ENCODE data around the gene MTPN. TPM values are rescaled to one million over a fixed set of nuclear protein-coding genes. Genes with fewer than 3 reads are reported as not detected.

The MTPN gene
- total RNA-seq, 1 donor from 2014 or later: 54.8 TPM

DNA sequence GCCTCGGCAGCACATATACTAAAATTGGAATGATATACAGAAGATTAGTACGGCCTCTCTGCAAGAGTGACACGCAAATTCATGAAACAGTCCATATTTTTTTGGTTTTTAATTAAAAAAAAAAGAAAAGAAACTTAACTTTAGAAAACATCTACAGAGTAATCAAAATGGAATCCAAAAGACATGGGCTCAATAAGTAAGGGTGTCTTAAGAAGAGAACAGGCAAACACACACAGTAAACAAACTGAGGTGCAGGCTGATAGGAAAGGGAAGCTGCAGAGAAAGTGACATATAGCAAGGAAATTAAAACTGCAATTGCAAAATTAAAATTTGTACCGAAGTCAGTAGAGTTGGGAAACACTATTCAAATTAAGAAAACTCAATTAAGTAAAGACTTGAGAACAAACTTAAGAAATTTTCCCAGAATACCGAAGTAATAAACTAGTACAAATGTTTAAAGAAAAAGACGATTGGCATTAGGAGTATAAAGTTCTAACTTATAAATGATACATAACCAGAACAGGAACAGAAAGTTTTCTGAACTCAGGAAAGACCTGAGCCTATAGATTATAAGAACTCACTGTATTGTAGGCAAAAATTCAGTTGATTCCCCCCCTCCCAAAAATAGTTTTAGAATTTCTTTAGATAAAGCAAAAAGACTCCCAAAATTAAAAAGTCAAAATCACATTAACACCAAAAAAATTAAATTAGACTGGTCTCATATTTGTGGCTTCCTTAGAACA lies 16.3 kb downstream of the MTPN start:
- H3K4me1 ChIP-seq (ENCODE audit: control insufficient read depth in 3 of 3, insufficient read depth in 3 of 3, low read length in 3 of 3): peaks cover 3 to 11% (median 3%) of the 10 kb centered on the region in 3 donors

DNA sequence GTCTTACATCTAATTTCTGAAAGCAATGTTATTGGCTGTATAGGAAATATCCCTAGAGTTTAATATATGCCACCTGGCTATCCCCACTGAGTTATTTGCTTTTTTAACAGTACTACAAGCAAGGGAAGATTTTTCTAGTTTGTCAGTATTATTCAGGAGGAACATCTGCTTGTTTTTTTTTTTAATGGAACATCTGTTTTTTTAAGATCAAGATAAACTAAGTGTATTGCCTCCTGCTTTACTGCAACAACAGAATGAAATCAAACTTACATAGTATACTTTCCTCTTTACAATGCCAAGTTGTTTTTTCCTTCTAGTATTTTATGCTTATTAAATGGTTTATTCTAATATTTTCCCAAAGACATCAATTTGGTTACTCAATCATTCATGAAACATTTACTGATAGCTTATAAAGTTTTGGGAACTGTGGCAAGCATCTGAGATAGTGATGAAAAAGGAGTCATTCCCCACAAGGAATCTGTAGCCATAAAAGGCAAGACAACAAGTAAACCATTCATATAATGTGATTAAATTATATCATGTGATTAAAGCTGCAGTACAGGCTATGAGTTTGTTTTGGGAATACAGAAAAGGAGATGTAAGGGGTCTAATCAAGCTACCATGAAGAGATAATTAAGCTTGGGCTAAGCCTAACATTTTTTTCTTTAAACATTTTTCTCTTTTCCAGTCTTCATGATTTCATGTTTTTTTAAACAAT lies 17.4 kb downstream of the MTPN start:
- peaks cover 0 to 2% (median 0%) of the 10 kb centered on the region in 3 donors for H3K36me3 ChIP-seq (ENCODE audit: control insufficient read depth in 3 of 3, insufficient read depth in 3 of 3, low read length in 3 of 3)
- no peak overlapping the region for H3K27ac ChIP-seq (ENCODE audit: low read depth, low read length)
- H3K9ac ChIP-seq (ENCODE audit: low read depth in 1 of 3, low read length in 3 of 3): no peak overlapping the region
- H3K4me3 ChIP-seq (ENCODE audit: low read length in 3 of 3): no peak overlapping the region
- peaks cover 3 to 11% (median 3%) of the 10 kb centered on the region in 3 donors for H3K4me1 ChIP-seq (ENCODE audit: control insufficient read depth in 3 of 3, insufficient read depth in 3 of 3, low read length in 3 of 3)
- no peaks in the 10 kb centered on the region for H3K27me3 ChIP-seq (ENCODE audit: control insufficient read depth in 3 of 3, insufficient read depth in 3 of 3, low read length in 3 of 3)
- no peaks in the 10 kb centered on the region for H3K9me3 ChIP-seq (ENCODE audit: control insufficient read depth in 3 of 3, low read length in 3 of 3)

More for the DNA sequence above, 16.3 kb downstream of the MTPN start:
- Histone ChIP-seq H3K4me3 (ENCODE audit: low read length in 3 of 3) (no peak overlapping the region), H3K36me3 (ENCODE audit: control insufficient read depth in 3 of 3, insufficient read depth in 3 of 3, low read length in 3 of 3) (peaks cover 0 to 2% (median 0%) of the 10 kb centered on the region in 3 donors), H3K27me3 (ENCODE audit: control insufficient read depth in 3 of 3, insufficient read depth in 3 of 3, low read length in 3 of 3) (no peaks in the 10 kb centered on the region), H3K9ac (ENCODE audit: low read depth in 1 of 3, low read length in 3 of 3) (no peak overlapping the region), H3K27ac (ENCODE audit: low read depth, low read length) (no peak overlapping the region), H3K9me3 (ENCODE audit: control insufficient read depth in 3 of 3, low read length in 3 of 3) (no peaks in the 10 kb centered on the region)

DNA sequence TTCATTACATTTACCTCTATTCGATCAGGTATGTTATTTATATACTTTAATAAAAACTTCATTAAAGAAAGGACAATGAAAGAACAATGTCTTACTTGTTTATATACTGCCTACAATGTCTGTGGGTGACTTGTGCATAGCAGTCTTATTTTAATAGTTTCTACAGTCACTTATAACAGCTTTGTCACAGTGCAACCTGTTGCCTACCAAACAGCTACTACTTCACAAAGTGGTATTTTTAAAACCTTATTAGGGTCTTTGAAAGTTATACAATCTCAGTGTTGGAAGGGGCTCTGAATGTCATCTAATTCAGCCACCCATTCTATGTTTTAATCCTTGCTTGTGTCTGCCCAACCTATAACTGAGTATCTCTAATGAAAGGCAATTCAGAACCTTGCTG lies 19.0 kb downstream of the MTPN start:
- Histone ChIP-seq H3K4me3 (ENCODE audit: low read length in 3 of 3) (no peak overlapping the region), H3K27ac (ENCODE audit: low read depth, low read length) (no peak overlapping the region), H3K4me1 (ENCODE audit: control insufficient read depth in 3 of 3, insufficient read depth in 3 of 3, low read length in 3 of 3) (peaks cover 3 to 7% (median 3%) of the 10 kb centered on the region in 3 donors), H3K9me3 (ENCODE audit: control insufficient read depth in 3 of 3, low read length in 3 of 3) (no peaks in the 10 kb centered on the region), H3K27me3 (ENCODE audit: control insufficient read depth in 3 of 3, insufficient read depth in 3 of 3, low read length in 3 of 3) (no peaks in the 10 kb centered on the region), H3K9ac (ENCODE audit: low read depth in 1 of 3, low read length in 3 of 3) (no peak overlapping the region), H3K36me3 (ENCODE audit: control insufficient read depth in 3 of 3, insufficient read depth in 3 of 3, low read length in 3 of 3) (peaks cover 0 to 2% (median 0%) of the 10 kb centered on the region in 3 donors)

DNA sequence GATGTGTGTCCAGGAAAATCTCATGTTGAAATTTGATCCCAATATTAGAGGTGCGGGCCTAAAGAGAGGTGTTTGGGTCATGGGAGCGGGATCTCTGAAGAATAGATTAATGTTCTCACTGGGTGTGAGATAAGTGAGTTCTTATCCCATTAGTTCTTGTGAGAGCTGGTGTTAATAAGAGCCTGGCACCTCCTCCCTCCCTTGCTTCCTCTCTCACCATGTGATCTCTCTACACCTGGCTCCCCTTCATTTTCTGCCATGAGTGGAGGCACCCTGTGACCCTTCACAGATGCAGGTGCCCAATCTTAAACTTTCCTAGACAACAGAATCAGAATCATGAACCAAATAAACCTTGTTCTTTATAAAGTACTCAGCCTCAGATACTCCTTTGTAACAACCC lies 19.5 kb downstream of the MTPN start:
- H3K9me3 ChIP-seq (ENCODE audit: control insufficient read depth in 3 of 3, low read length in 3 of 3): no peaks in the 10 kb centered on the region
- peaks cover 1 to 5% (median 3%) of the 10 kb centered on the region in 3 donors for H3K4me1 ChIP-seq (ENCODE audit: control insufficient read depth in 3 of 3, insufficient read depth in 3 of 3, low read length in 3 of 3)
- H3K9ac ChIP-seq (ENCODE audit: low read depth in 1 of 3, low read length in 3 of 3): no peak overlapping the region
- no peak overlapping the region for H3K4me3 ChIP-seq (ENCODE audit: low read length in 3 of 3)
- H3K36me3 ChIP-seq (ENCODE audit: control insufficient read depth in 3 of 3, insufficient read depth in 3 of 3, low read length in 3 of 3): peaks cover 0 to 2% (median 0%) of the 10 kb centered on the region in 3 donors
- H3K27me3 ChIP-seq (ENCODE audit: control insufficient read depth in 3 of 3, insufficient read depth in 3 of 3, low read length in 3 of 3): no peaks in the 10 kb centered on the region
- no peak overlapping the region for H3K27ac ChIP-seq (ENCODE audit: low read depth, low read length)

DNA sequence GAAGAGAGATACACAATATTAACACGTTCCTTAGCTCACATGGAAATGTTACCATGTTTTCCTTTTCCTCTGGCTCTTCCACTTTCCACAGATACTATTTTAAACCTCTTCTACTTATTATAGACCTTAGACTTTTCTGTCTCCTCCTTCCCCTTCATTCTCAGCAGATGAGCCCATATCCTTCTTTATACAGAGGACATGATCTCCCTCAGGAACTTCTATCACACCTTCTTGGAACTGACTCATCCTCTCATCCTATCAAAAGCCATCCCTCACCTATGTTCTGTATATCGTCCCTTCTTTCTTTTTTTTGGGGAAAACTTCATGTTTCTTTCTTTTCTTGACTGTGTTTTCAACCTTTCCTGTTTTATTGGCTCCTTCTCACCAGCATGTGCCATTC lies 20.8 kb downstream of the MTPN start:
- Histone ChIP-seq H3K4me1 (ENCODE audit: control insufficient read depth in 3 of 3, insufficient read depth in 3 of 3, low read length in 3 of 3) (peaks cover 0 to 4% (median 3%) of the 10 kb centered on the region in 3 donors), H3K9ac (ENCODE audit: low read depth in 1 of 3, low read length in 3 of 3) (no peak overlapping the region), H3K4me3 (ENCODE audit: low read length in 3 of 3) (no peak overlapping the region), H3K9me3 (ENCODE audit: control insufficient read depth in 3 of 3, low read length in 3 of 3) (no peaks in the 10 kb centered on the region), H3K27ac (ENCODE audit: low read depth, low read length) (no peak overlapping the region), H3K36me3 (ENCODE audit: control insufficient read depth in 3 of 3, insufficient read depth in 3 of 3, low read length in 3 of 3) (peaks cover 0 to 2% (median 0%) of the 10 kb centered on the region in 3 donors), H3K27me3 (ENCODE audit: control insufficient read depth in 3 of 3, insufficient read depth in 3 of 3, low read length in 3 of 3) (no peaks in the 10 kb centered on the region)

DNA sequence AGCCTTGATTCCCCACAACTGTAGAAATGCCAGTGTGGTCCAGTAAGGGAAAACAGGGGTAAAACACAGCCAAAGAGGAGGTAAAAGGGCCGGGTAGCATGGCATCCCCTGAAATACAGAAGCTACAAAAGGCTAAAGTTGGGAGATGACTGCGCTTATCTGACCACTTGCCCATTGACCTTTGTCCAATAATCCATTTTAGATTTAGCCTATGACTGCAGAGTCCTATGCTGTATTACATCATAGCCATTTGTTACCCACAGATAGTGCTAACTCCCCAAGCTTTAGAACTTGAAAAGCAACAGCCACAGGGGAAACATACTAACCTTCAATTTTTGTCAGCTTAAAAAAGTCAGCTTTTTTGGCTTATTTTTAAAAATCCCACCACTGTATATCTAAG lies 26.2 kb downstream of the MTPN start:
- peaks cover 2 to 10% (median 3%) of the 10 kb centered on the region in 3 donors for H3K4me1 ChIP-seq (ENCODE audit: control insufficient read depth in 3 of 3, insufficient read depth in 3 of 3, low read length in 3 of 3)
- H3K9ac ChIP-seq (ENCODE audit: low read depth in 1 of 3, low read length in 3 of 3): no peak overlapping the region
- H3K9me3 ChIP-seq (ENCODE audit: control insufficient read depth in 3 of 3, low read length in 3 of 3): no peaks in the 10 kb centered on the region
- H3K27ac ChIP-seq (ENCODE audit: low read depth, low read length): peak overlapping the region; percentile 20
- no peak overlapping the region for H3K4me3 ChIP-seq (ENCODE audit: low read length in 3 of 3)
- no peaks in the 10 kb centered on the region for H3K27me3 ChIP-seq (ENCODE audit: control insufficient read depth in 3 of 3, insufficient read depth in 3 of 3, low read length in 3 of 3)
- peaks cover 2 to 10% (median 8%) of the 10 kb centered on the region in 3 donors for H3K36me3 ChIP-seq (ENCODE audit: control insufficient read depth in 3 of 3, insufficient read depth in 3 of 3, low read length in 3 of 3)

DNA sequence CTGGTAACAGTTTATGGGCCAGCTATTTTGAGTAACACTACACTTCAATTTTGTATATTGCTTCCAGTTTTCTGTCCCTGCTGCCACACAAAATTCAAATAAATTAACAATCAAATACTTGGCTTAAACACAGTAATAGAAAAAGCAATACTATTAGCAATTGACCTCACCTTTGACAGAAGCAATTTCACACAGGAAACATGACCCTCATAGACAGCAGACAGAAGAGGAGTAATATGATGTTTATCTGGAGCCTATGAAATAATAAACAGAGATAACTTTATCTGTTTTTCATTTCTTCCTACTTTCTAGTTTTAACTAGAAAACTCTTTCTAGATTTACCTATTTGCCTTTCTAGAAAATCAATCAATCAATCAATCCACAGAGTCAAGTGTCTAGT lies 26.7 kb downstream of the MTPN start:
- H3K9ac ChIP-seq (ENCODE audit: low read depth in 1 of 3, low read length in 3 of 3): no peak overlapping the region
- H3K27me3 ChIP-seq (ENCODE audit: control insufficient read depth in 3 of 3, insufficient read depth in 3 of 3, low read length in 3 of 3): no peaks in the 10 kb centered on the region
- peaks cover 2 to 11% (median 3%) of the 10 kb centered on the region in 3 donors for H3K4me1 ChIP-seq (ENCODE audit: control insufficient read depth in 3 of 3, insufficient read depth in 3 of 3, low read length in 3 of 3)
- H3K9me3 ChIP-seq (ENCODE audit: control insufficient read depth in 3 of 3, low read length in 3 of 3): no peaks in the 10 kb centered on the region
- H3K27ac ChIP-seq (ENCODE audit: low read depth, low read length): peak overlapping the region; percentile 19
- H3K36me3 ChIP-seq (ENCODE audit: control insufficient read depth in 3 of 3, insufficient read depth in 3 of 3, low read length in 3 of 3): peaks cover 2 to 10% (median 8%) of the 10 kb centered on the region in 3 donors
- H3K4me3 ChIP-seq (ENCODE audit: low read length in 3 of 3): no peak overlapping the region

DNA sequence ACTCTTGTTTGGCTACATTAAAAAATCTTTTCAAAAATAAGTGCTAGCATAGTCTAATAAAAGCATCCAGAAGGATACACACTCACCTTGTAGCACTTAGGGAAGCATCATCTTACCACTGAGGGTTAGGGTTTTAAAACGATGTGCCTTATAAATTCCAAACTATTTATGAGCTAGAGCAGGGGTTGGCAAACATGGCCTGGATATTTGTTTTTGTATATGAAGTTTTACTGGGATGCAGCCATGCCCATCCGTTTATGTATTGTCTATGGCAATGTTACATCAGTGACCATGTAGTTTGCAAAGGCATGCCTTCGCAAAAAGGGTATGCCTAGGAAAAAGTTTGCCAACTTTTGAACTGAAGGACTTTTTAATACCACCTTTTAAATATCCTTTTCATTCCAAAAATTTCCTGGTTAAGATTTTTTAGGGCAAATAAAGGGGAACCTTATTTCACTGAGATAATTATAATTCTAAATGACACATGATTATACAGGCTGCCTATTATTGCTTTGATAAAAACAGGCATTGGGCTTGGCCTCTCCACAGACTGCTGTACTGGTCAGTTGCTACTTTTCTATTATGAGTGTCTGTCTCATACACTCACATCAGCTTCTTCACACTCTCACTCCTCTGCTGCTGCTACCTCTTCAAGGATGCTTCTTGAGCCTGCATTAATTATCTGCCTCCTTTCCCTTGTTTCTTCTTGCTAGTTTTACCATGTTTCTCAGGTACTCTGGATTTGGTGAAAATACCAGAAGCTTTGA lies 30.7 kb downstream of the MTPN start:
- Histone ChIP-seq H3K27ac (ENCODE audit: low read depth, low read length) (no peak overlapping the region), H3K27me3 (ENCODE audit: control insufficient read depth in 3 of 3, insufficient read depth in 3 of 3, low read length in 3 of 3) (no peaks in the 10 kb centered on the region), H3K9ac (ENCODE audit: low read depth in 1 of 3, low read length in 3 of 3) (no peak overlapping the region), H3K36me3 (ENCODE audit: control insufficient read depth in 3 of 3, insufficient read depth in 3 of 3, low read length in 3 of 3) (peaks cover 2 to 10% (median 8%) of the 10 kb centered on the region in 3 donors), H3K9me3 (ENCODE audit: control insufficient read depth in 3 of 3, low read length in 3 of 3) (no peaks in the 10 kb centered on the region), H3K4me3 (ENCODE audit: low read length in 3 of 3) (no peak overlapping the region), H3K4me1 (ENCODE audit: control insufficient read depth in 3 of 3, insufficient read depth in 3 of 3, low read length in 3 of 3) (peaks cover 2 to 11% (median 3%) of the 10 kb centered on the region in 3 donors)

DNA sequence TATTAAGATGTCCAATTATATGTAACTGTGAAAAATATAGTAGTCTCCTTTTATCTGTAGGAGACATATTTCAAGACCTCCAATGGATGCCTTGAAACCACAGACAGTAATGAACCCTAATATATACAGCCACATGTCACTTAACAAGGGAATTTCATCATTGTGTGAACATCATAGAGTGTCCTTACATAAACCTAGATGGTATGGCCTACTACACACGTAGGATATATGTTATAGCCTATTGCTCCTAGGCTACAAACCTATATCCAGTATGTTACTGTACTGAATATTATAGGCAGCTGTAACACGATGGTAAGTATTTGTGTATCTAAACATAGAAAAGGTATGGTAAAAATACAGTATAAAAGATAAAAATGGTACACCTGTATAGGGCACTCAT lies 32.4 kb downstream of the MTPN start:
- H3K4me1 ChIP-seq (ENCODE audit: control insufficient read depth in 3 of 3, insufficient read depth in 3 of 3, low read length in 3 of 3): peaks cover 4 to 9% (median 8%) of the 10 kb centered on the region in 3 donors
- H3K9me3 ChIP-seq (ENCODE audit: control insufficient read depth in 3 of 3, low read length in 3 of 3): no peaks in the 10 kb centered on the region
- no peaks in the 10 kb centered on the region for H3K27me3 ChIP-seq (ENCODE audit: control insufficient read depth in 3 of 3, insufficient read depth in 3 of 3, low read length in 3 of 3)
- H3K4me3 ChIP-seq (ENCODE audit: low read length in 3 of 3): no peak overlapping the region
- no peak overlapping the region for H3K27ac ChIP-seq (ENCODE audit: low read depth, low read length)
- H3K9ac ChIP-seq (ENCODE audit: low read depth in 1 of 3, low read length in 3 of 3): no peak overlapping the region
- H3K36me3 ChIP-seq (ENCODE audit: control insufficient read depth in 3 of 3, insufficient read depth in 3 of 3, low read length in 3 of 3): no peaks in the 10 kb centered on the region
